ENCODE results near the gene ZNF546. TPM values are rescaled to one million over a fixed set of nuclear protein-coding genes. Genes with fewer than 3 reads are reported as not detected.

ZNF546 gene
- total and polyA plus RNA-seq, 2 donors (not counting 1 experiment from before 2014, with no cell fraction given) = 1.8 to 15.7 TPM

DNA sequence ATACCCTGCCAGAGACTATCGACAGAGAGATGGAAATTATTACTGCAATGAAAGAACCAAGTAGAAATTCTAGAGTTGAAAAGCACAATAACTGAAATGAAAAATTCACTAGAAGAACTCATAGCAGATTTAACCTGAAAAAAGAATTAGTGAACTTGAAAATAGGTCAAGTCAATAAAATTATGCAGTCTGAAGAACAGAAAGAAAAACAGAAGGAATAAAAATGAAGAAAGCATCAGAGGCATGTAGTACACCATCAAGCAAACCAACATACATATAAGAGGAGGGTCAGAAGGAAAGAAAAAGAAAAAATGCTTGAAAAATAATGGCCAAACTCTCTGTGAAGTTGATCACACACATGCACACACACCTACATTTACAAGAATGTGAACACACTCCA is 62.8 kb downstream of the ZNF546 start:
- intact Hi-C loops (cut with micrococcal nuclease) = loop anchor here (5.0 kb wide), 1 partner anchor 62 kb away; the partner anchor contains the start of gene ZNF546
- Histone ChIP-seq H3K27me3 (replicated peaks in 1 of 4; ENCODE audit: control extremely low read depth in 1 of 4, control insufficient read depth in 3 of 4, insufficient read depth in 4 of 4, low read length in 3 of 4) (no peaks in the 10 kb centered on the region), H3K79me2 (ENCODE audit: control insufficient read depth, insufficient read depth, low read length) (peaks cover 24% of the 10 kb centered on the region), H3K4me2 (replicated peaks; ENCODE audit: low read depth, low read length, poor library complexity, severe bottlenecking) (no peak overlapping the region), H3K27ac (ENCODE audit: low read length in 2 of 2) (no peak overlapping the region), H3K4me3 (ENCODE audit: control extremely low read depth in 1 of 5, extremely low read depth in 1 of 5, insufficient read depth in 1 of 5, low read depth in 2 of 5, low read length in 4 of 5) (no peak overlapping the region), H3K9ac (ENCODE audit: low read length) (no peak overlapping the region), H3K9me3 (ENCODE audit: control extremely low read depth in 1 of 3, control insufficient read depth in 2 of 3, insufficient read depth in 1 of 3, low read length in 2 of 3) (peaks cover 13 to 23% (median 13%) of the 10 kb centered on the region in 3 donors), H3K4me1 (ENCODE audit: control insufficient read depth in 2 of 2, insufficient read depth in 2 of 2, low read length in 2 of 2) (peaks cover 11 to 14% of the 10 kb centered on the region in 2 donors), H2AFZ (ENCODE audit: insufficient read depth, low read depth, low read length, poor library complexity, severe bottlenecking) (no peak overlapping the region), H3K36me3 (replicated peaks in 1 of 2; ENCODE audit: control extremely low read depth in 1 of 2, control insufficient read depth in 1 of 2, extremely low read depth in 1 of 2, insufficient read depth in 2 of 2, low read length in 1 of 2) (no peaks in the 10 kb centered on the region), H4K20me1 (ENCODE audit: control insufficient read depth, insufficient read depth, low read length, poor library complexity, severe bottlenecking) (peaks cover 8% of the 10 kb centered on the region)
- ChIA-PET CTCF (no interaction called here), POLR2A (no interaction called here)
- Mint-ChIP-seq H3K9me3 (ENCODE audit: insufficient read depth) (peaks cover 14% of the 10 kb centered on the region), H3K27ac (no peak overlapping the region), H3K4me1 (peaks cover 22% of the 10 kb centered on the region), H3K27me3 (no peaks in the 10 kb centered on the region), H3K4me3 (no peak overlapping the region)
- TF ChIP-seq EZH2 (IDR thresholded peaks at IDR 0.05; ENCODE audit: borderline replicate concordance, insufficient read depth, low read depth, low read length, poor library complexity, severe bottlenecking) = no peak
- TF ChIP-seq, protein P1, sequence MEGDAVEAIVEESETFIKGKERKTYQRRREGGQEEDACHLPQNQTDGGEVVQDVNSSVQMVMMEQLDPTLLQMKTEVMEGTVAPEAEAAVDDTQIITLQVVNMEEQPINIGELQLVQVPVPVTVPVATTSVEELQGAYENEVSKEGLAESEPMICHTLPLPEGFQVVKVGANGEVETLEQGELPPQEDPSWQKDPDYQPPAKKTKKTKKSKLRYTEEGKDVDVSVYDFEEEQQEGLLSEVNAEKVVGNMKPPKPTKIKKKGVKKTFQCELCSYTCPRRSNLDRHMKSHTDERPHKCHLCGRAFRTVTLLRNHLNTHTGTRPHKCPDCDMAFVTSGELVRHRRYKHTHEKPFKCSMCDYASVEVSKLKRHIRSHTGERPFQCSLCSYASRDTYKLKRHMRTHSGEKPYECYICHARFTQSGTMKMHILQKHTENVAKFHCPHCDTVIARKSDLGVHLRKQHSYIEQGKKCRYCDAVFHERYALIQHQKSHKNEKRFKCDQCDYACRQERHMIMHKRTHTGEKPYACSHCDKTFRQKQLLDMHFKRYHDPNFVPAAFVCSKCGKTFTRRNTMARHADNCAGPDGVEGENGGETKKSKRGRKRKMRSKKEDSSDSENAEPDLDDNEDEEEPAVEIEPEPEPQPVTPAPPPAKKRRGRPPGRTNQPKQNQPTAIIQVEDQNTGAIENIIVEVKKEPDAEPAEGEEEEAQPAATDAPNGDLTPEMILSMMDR (IDR thresholded peaks at IDR 0.05) = no peak
- DNase-seq = no peak
- no CpG with 5 or more reads among the region's 1 CpG for WGBS (ENCODE audit: insufficient coverage)
- ATAC-seq (ENCODE audit: low read depth) = no peak

DNA sequence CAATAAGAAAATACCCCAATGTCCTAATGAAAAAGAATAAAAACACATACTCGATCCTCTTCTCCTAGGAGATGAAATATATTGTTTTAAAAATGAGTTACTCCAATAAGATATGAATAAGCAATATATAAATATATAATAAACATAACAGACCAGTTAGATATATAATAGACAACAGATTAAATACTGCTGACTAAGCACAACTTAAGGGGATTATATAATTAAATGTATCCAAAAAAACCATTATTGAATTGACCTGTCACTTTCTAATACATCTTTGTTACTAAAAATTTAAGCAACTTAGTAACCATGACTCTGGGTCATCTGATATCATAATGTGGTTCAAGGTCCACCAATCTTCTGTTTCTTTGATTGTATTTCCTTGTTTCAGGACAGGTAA is 73.2 kb downstream of the ZNF546 start:
- H4K20me1 ChIP-seq (ENCODE audit: control insufficient read depth, insufficient read depth, low read length, poor library complexity, severe bottlenecking) = no peaks in the 10 kb centered on the region
- no peaks in the 10 kb centered on the region for H3K4me1 Mint-ChIP-seq
- no peaks in the 10 kb centered on the region for H3K9me3 Mint-ChIP-seq (ENCODE audit: insufficient read depth)
- no peak overlapping the region for H3K27ac ChIP-seq (ENCODE audit: low read length in 2 of 2)
- H3K4me1 ChIP-seq (ENCODE audit: control insufficient read depth in 2 of 2, insufficient read depth in 2 of 2, low read length in 2 of 2) = no peaks in the 10 kb centered on the region
- POLR2A ChIA-PET = no interaction called here
- intact Hi-C loops (cut with micrococcal nuclease) = no loop called here
- DNase-seq (no peak), ATAC-seq (ENCODE audit: low read depth) (no peak)
- peaks cover 9 to 12% of the 10 kb centered on the region in 2 experiments for H3K36me3 ChIP-seq (replicated peaks in 1 of 2; ENCODE audit: control extremely low read depth in 1 of 2, control insufficient read depth in 1 of 2, extremely low read depth in 1 of 2, insufficient read depth in 2 of 2, low read length in 1 of 2)
- CTCF ChIA-PET = no interaction called here
- no peak overlapping the region for H3K4me2 ChIP-seq (replicated peaks; ENCODE audit: low read depth, low read length, poor library complexity, severe bottlenecking)
- no peaks in the 10 kb centered on the region for H3K27me3 Mint-ChIP-seq
- peaks cover 3 to 20% (median 8%) of the 10 kb centered on the region in 3 donors for H3K9me3 ChIP-seq (ENCODE audit: control extremely low read depth in 1 of 3, control insufficient read depth in 2 of 3, insufficient read depth in 1 of 3, low read length in 2 of 3)
- no peak overlapping the region for H3K4me3 ChIP-seq (ENCODE audit: control extremely low read depth in 1 of 5, extremely low read depth in 1 of 5, insufficient read depth in 1 of 5, low read depth in 2 of 5, low read length in 4 of 5)
- H3K4me3 Mint-ChIP-seq = no peak overlapping the region
- no peak overlapping the region for H3K27ac Mint-ChIP-seq
- no peaks in the 10 kb centered on the region for H3K79me2 ChIP-seq (ENCODE audit: control insufficient read depth, insufficient read depth, low read length)
- H2AFZ ChIP-seq (ENCODE audit: insufficient read depth, low read depth, low read length, poor library complexity, severe bottlenecking) = no peak overlapping the region
- WGBS (ENCODE audit: insufficient coverage) = no CpG with 5 or more reads among the region's 1 CpG
- TF ChIP-seq, protein P1 (IDR thresholded peaks at IDR 0.05) = no peak
- TF ChIP-seq EZH2 (IDR thresholded peaks at IDR 0.05; ENCODE audit: borderline replicate concordance, insufficient read depth, low read depth, low read length, poor library complexity, severe bottlenecking) = no peak
- H3K9ac ChIP-seq (ENCODE audit: low read length) = no peak overlapping the region
- H3K27me3 ChIP-seq (replicated peaks in 1 of 4; ENCODE audit: control extremely low read depth in 1 of 4, control insufficient read depth in 3 of 4, insufficient read depth in 4 of 4, low read length in 3 of 4) = no peaks in the 10 kb centered on the region

Other genes starting within 250 kb of the ZNF546 start
- gene LEUTX, start 218.2 kb upstream of the ZNF546 start, total RNA-seq = not detected in 2 replicates
- gene LEUTX, start 218.2 kb upstream of the ZNF546 start, polyA plus RNA-seq = not detected in 2 replicates
- gene DYRK1B, start 162.9 kb upstream of the ZNF546 start, total RNA-seq = 36.6 and 44.4 TPM in 2 replicates
- gene DYRK1B, start 162.9 kb upstream of the ZNF546 start, polyA plus RNA-seq = 18.7 and 26.1 TPM in 2 replicates
- 253 and 254 TPM in 2 replicates for gene FBL, start 150.7 kb upstream of the ZNF546 start, total RNA-seq
- gene FBL, start 150.7 kb upstream of the ZNF546 start, polyA plus RNA-seq = 320 and 376 TPM in 2 replicates
- 22.9 and 23.4 TPM in 2 replicates for gene FCGBP, start 62.4 kb upstream of the ZNF546 start, total RNA-seq
- 5.7 and 11.3 TPM in 2 replicates for gene FCGBP, start 62.4 kb upstream of the ZNF546 start, polyA plus RNA-seq
- gene PSMC4, start 25.9 kb upstream of the ZNF546 start, total RNA-seq = 56.6 and 58.2 TPM in 2 replicates
- 63.0 and 90.5 TPM in 2 replicates for gene PSMC4, start 25.9 kb upstream of the ZNF546 start, polyA plus RNA-seq
- gene ZNF780B, start 59.2 kb downstream of the ZNF546 start, total RNA-seq = 57.4 and 57.6 TPM in 2 replicates
- gene ZNF780B, start 59.2 kb downstream of the ZNF546 start, polyA plus RNA-seq = 5.2 and 8.5 TPM in 2 replicates
- gene ZNF780A, start 93.9 kb downstream of the ZNF546 start, total RNA-seq = 32.3 and 32.8 TPM in 2 replicates
- gene ZNF780A, start 93.9 kb downstream of the ZNF546 start, polyA plus RNA-seq = 8.4 and 9.2 TPM in 2 replicates
- gene MAP3K10, start 194.4 kb downstream of the ZNF546 start, total RNA-seq = 35.9 and 41.6 TPM in 2 replicates
- gene MAP3K10, start 194.4 kb downstream of the ZNF546 start, polyA plus RNA-seq = 22.5 and 28.2 TPM in 2 replicates
- gene TTC9B, start 221.3 kb downstream of the ZNF546 start, total RNA-seq = not detected in 2 replicates
- gene TTC9B, start 221.3 kb downstream of the ZNF546 start, polyA plus RNA-seq = 0.04 TPM in 1 of 2 replicates, not detected in the other
- 0.64 and 0.66 TPM in 2 replicates for gene CCNP, start 229.6 kb downstream of the ZNF546 start, total RNA-seq
- gene CCNP, start 229.6 kb downstream of the ZNF546 start, polyA plus RNA-seq = 0.85 and 1.5 TPM in 2 replicates